ENCODE measurements around the gene PCGF1. TPM values are rescaled to one million over a fixed set of nuclear protein-coding genes. Genes with fewer than 3 reads are reported as not detected.
A peak's percentile ranks its signal among the peaks of the same experiment; 100 is the strongest.

The PCGF1 gene
- total and polyA plus RNA-seq, 9 of the 15 experiments (the other 6 are each of a cell fraction or from before 2014, with no cell fraction given): 20.3 to 45.7 (median 29.3) TPM

- no peak for TF ChIP-seq NR0B1 (IDR thresholded peaks at IDR 0.05; ENCODE audit: partially characterized antibody)
- no peak for TF ChIP-seq ZNF589 (CRISPR knock-in tag; IDR thresholded peaks at IDR 0.05; ENCODE audit: low read depth)
- peak; percentile 51; the same call in 1 of the 2 replicates for TF ChIP-seq HMGXB4 (CRISPR knock-in tag; IDR thresholded peaks at IDR 0.05)
- 0 out of 2 replicates have a peak, but pooled peaks have one; percentile 10 for TF ChIP-seq ZBTB17 (CRISPR knock-in tag; IDR thresholded peaks at IDR 0.05)
- no peak for TF ChIP-seq MCM7 (IDR thresholded peaks at IDR 0.05)
- TF ChIP-seq NR3C1 (CRISPR knock-in tag; IDR thresholded peaks at IDR 0.05): no peak
- peak; percentile 36; the same call in 1 of the 2 replicates for TF ChIP-seq ARID2 (IDR thresholded peaks at IDR 0.05)
- no peak; the same call in 1 of the 2 replicates for TF ChIP-seq TCF3 (CRISPR knock-in tag; IDR thresholded peaks at IDR 0.05)
- TF ChIP-seq ZNF77 (CRISPR knock-in tag; IDR thresholded peaks at IDR 0.05): no peak
- TF ChIP-seq IFI16 (CRISPR knock-in tag; IDR thresholded peaks at IDR 0.05): no peak
- TF ChIP-seq SFPQ (IDR thresholded peaks at IDR 0.05; ENCODE audit: low read depth, low read length): no peak
- no peak for TF ChIP-seq GTF2F1 (IDR thresholded peaks at IDR 0.05; ENCODE audit: low read depth, low read length)
Observed at GRCh38 chr2:74502720-74503505, 4.6 kb downstream of the PCGF1 start (continued).

All from K562 (cell line).